Stimulated activated naive CD8-positive, alpha-beta T cell treated with anti-CD3 and anti-CD28 coated beads, Interleukin-15, Interleukin-2, amounts not matched to agents 100 U/mL and 50 U/mL, for 24 hours (primary cell): Measurements from ENCODE around the gene ANKIB1.
A peak's percentile ranks its signal among the peaks of the same experiment; 100 is the strongest.
"Not testable (repeated sequence)": the region's sequence is repeated elsewhere in the genome, so short reads cannot be mapped to it uniquely, and the experiment has no call there.

ENCODE experiments used
- ATAC-seq: fragments of 150-1000 bp; cut with Tn5 transposase; one replicate; pipeline ENCODE4 v1.10.0; 2021
- DNase-seq: peaks from one replicate; pipeline ENCODE4 v3.0.0; 2021

ANKIB1 gene

DNA sequence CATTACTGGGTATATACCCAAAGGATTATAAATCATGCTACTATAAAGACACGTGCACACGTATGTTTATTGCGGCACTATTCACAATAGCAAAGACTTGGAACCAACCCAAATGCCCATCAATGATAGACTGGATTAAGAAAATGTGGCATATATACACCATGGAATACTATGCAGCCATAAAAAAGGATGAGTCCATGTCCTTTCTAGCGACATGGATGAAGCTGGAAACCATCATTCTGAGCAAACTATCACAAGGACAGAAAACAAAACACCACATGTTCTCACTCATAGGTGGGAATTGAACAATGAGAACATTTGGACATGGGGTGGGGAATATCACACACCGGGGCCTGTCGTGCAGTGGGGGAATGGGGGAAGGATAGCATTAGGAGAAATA is 164.4 kb downstream of the ANKIB1 start:
- not testable (repeated sequence) for ATAC-seq

DNA sequence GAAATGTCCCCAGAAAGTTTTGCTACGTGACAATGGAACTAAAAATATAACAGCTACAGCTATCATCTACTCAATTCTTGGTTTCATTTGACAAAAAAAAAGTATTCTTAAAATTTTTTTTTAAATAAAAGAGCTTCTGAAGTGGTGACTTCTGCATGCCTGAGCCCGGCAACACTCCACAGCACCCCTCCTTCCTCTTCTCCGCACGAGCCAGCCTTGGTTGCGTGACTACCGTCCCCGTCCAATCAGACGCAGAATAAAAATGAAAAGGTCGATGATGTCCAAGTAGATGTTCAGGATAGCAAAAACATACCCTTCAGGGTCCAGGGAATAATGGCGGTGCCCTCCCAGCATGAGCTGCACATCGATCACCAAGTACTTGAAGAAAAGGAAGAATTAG is 167.0 kb downstream of the ANKIB1 start:
- no peak for DNase-seq
- no peak for ATAC-seq

More for the DNA sequence above, 164.4 kb downstream of the ANKIB1 start:
- DNase-seq, result not testable (repeated sequence)

DNA sequence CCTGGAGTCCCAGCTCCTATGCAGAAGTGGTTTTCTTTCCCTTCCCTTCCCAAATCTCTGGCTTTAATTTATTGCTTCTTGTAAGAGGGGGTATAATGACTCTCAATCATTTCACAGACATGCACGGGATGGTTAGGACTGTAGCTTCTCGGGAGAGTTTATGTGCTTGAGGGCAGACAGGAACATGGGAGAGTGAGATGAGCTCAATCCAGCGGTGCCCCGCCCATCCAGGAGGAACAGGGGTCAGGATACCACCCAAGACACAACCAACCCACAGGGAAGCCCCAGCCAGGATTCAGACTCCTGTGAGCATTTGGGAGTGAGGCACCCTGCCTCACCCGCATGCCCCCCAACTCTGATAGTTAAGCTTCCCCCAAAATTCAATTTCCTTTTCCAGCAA is 167.8 kb downstream of the ANKIB1 start:
- DNase-seq (no peak), ATAC-seq (no peak)

DNA sequence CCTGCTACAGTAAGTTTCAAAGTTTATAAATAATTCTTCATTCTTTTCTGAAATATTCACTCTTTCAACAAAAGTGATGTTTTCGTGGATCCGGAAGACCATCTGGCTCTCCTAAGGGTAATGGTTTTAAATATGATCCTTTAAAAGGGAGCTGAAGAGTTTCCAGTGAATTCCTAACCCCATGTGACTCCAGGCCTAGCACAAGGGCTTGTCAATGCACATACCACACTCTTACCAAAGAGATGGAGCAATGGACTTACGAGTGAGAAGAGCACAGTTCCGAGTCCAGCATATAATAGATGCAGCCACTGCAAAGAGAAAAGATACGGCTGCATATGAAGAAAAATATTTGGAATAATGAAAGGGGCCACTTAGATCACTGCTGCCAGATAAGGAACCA is 169.5 kb downstream of the ANKIB1 start:
- no peak for ATAC-seq
- no peak for DNase-seq

DNA sequence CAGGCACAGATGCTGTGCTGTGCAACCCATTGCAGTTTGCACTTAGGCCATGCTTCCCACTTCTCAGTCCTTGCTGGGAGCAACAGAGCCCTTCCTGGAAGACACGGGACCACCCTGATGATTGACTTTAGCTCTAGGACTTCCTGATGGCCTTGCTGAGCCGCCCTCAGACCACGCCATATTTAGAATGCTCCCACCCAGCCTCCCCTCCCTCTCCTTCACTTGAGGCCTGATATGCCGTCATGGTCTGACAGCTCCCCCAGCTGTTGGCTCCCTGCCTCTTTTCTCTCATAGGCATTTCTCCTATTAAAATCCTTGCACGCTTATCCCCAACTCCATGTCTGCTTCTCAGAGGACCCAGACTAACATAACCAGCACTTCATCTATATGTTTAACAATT is 172.1 kb downstream of the ANKIB1 start:
- no peak for DNase-seq
- no peak for ATAC-seq

DNA sequence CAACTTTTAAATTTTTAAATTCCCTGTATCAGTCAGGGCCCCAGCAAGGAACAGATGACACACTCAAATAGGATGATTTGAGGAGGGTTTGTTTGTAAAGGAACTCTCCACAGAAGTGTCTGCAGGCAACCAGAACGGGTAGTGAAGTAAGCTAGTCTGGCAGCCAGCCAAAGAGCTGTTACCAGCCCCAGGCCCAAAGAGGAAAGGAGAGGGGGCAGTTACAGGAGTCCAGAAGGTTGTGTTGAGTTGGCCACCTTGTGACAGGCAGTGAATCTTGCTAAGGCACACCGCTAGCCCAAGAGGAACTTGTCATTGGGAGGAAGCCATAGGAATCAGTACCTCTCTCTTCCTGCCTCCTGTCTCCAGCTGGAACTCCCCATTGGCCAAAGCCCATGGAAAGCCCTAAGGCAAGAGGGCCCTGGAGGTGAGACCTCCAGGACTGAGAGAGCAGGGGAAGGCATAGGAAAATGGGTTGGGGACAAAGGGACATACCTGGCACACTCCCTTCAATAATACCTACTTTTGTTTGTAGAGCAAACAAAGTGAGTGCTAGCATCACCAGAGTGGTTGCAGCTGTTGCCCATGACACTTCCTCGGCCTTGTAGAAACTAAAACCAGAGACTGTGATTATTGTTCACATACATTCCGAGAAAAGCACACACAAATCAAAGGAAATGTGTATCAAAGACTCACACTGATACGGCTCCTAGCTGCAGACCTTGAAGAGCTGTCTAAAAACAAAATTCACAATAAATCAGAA is 176.1 kb downstream of the ANKIB1 start:
- ATAC-seq, result no peak
- DNase-seq, result no peak

DNA sequence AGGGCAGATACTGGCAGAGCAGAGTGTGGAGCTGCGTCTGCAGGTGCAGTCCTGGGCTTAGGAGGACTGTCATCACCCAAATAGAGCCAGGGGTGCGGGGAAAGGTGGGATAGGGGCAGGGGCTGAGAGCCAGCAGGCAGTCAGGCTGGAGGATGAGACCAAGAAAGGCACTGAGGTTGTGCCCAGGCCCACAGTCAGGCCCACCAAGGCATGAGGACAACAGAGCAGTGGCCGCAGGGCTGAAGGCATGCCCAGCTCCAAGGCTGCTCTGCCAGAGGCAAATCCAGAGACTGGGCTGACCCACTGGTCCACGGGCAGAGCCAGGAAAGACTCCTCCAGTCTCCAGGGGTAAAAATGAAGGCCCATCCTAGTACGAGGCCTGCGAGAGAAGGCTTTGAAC is 177.2 kb downstream of the ANKIB1 start:
- DNase-seq, result no peak
- no peak for ATAC-seq

DNA sequence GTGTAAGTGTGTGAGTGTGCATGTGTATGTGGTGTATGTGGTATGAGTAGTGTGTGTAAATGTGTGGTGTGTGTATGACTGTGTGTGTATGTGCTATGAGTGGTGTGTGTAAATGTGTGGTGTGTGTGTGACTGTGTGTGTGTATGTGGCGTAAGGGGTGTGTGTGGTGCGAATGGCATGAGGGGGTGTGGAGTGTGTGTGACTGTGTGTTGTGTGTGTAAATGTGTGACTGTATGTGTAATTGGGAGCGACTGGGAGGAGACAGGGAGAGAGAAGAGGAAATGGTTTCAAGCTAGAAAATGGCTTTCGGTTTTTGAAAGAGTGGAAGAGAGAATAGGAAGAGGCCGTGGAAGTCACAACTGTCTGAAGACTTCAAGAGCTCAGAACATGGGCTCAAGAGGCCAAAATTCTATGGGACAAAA is 177.9 kb downstream of the ANKIB1 start:
- DNase-seq (no peak), ATAC-seq (no peak)

DNA sequence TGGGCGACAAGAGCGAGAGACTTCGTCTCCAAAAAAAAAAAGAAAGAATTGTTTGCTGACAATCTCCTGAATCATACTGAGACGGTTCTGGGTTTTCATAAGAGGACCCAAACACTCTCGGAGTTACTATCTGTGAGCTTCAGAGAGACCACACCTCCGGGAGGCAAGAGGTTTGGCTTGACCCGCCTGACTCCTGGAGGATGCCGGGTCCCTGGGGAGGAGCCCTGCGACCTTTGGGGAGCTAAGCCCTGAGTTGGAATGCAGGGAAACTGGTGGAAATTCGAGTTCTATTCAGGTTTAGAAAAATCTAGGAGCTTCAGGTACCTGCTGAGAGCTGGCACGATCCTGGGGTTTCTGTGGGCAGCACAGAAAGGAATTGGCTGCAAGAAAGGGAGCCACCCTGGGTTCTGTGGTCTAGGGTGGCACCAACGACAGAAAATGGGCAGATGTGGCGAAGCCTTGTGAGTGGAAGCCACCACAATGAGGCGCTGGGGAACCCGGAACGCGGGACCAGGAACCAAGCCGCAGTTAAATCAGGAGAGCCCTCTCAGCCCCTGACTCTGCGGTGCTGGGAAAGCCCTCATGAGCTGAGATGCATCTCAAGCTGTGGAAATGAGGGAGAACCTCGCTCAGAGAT is 179.7 kb downstream of the ANKIB1 start:
- DNase-seq (no peak), ATAC-seq (no peak)

DNA sequence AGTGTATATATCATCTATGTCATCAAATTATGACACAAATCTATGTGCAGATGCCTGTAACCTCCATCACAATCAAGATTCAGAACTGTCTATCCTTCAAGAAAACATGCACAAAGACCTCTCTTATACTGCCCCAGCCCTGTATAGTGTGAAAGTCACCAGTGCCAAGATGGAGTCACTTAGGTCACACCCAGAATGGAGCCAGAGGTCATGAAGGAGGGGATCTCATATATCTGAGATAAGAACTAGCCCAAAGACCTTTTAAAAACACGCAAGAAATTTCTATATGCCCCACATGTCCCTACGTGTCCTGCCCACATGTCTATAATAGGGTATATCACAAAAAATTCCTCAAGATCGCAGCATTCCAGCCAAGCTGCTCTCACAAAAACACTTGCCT is 181.4 kb downstream of the ANKIB1 start:
- ATAC-seq, result no peak
- no peak for DNase-seq

DNA sequence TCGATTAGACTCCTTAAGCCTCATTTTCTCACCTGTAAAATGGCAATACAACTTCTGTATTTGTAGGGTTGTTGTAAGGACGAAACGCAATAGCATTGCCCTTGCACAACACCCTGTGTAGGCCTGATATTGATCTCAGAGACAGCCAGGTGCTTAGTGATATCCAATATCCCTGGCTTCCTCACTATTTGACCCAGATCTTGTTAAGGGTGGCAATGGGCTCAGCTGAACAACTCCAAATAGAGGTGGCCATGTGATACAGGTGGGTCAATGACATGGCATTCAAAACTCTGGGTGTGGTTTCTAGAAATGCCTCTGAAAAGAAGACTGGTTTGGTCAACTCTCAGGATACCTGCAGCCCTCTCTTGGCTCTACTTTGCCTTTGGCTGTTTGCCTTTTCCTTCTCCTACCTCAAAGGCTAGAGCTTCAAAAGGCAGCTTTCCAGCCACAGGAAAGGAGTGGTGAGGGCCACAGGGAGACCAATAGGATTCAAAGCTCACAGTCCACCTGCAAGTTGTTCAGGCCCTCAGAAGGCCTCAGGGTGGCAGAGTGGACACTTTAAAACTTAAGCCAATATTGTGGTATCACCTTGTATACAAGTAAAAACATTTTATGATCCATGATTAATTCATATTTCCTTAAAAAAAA is 186.6 kb downstream of the ANKIB1 start:
- no peak for DNase-seq

DNA sequence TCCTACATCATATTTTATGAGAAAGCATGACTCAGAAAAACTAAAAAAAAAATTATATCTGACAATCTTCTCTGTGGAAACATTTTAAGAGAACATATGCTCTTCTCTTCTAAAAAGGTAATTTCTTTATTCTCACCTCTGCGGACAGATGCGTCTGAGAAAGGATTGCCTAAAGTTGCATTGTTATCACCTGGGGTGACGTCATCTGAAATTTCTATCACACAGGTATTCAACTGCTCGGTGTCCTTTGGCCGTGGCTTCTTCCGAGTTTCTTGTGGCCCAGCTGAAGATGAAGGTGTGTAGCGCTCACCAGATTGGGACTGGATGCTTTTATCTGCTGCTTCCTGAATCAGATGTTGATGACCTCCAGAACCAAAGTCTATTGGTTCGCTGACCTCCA is 187.2 kb downstream of the ANKIB1 start:
- DNase-seq (no peak), ATAC-seq (no peak)

More for the DNA sequence above, 186.6 kb downstream of the ANKIB1 start:
- no peak for ATAC-seq

DNA sequence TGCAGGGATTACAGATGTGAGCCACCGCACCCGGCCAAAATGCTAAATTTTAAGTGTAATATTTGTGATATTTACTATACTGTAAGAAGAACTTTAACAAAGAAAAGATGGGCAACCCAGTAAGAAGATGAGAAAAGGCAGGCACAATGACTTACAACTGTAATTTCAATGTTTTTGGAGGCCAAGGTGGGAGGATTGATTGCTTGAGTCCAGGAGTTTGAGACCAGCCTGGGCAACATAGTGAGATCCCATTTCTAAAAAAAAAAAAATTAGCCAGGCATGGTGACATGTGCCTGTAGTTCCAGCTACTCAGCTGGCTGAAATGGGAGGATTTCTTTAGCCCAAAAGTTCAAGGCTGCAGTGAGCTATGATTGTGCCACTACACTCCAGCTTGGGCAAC is 189.8 kb downstream of the ANKIB1 start:
- ATAC-seq, result no peak

DNA sequence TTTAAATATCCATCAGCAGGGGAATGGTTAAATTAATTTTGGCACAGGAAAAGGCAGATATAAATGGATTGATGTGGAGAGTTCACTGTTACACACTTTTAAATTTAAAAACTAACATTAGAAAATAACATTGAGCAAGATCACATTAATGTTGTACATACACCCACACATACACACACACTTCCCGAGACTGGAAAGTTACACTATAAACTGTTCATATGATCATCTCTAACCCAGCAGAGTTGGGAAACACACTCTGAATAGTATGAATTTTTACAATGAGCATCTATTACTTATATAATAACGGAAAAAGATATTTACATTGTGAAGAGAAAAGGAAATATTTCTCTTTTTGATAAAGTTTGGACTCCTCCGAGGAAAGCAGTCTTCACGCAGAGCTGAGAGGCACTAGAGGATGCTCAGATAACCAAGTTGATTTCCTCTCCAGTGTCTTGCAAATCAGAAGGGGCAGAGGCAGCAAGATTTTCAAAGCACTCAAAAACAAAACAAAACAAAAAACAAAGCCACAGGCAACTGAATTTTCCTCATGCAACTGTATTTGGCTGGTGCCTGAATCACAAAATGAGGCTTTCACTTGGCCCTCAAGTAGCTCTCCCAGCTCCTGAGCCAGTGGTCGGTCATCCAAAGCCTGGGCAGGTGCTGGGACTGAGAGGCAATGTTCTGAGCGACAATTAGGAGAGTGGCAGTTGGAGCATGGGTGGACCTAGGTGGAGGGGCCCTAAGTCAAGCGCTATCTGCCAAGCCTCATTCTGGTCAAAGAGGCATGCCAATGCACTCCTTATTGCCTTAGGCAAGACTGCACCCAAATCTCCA is 191.1 kb downstream of the ANKIB1 start:
- ATAC-seq (no peak), DNase-seq (no peak)

More for the DNA sequence above, 189.8 kb downstream of the ANKIB1 start:
- no peak for DNase-seq

DNA sequence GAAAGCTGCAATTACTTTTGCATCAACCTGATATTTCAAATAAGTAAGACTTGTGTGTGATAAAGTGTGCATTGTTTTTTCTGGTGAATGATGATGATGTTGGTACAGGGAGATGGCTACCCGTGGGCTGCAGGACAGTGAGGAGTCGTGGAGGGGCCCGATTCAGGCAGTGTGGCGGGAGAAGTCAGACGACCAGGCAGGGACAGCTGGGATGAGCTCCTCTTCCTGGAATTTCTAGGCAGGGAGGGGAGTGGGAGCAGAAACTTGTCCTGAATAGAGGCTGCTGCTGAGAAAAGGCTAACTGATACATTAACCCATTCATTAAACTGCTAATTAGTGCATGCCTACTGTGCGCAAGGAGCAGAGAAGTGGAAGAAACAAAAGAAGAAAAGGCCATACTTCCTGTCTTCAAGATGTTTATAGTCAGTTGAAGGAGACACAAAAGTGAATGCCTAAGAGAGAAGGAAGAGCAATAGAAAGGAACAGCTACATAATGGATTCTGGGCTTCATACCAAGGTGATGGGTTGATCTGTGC is 192.2 kb downstream of the ANKIB1 start:
- no peak for DNase-seq
- ATAC-seq, result no peak

DNA sequence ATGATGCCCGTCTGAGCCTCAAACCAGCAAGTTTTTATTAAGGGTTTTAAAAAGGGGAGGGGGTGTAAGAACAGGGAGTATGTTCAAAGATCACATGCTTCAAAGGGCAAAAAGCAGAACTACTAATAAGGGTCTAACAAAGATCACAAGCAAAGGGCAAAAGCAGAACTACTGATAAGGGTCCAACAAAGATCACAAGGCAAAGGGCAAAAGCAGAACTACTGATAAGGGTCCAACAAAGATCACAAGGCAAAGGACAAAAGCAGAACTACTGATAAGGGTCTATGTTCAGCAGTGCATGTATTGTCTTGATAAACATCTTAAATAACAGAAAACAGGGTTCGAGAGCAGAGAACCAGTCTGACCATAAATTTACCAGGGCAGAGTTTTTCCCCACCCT is 196.9 kb downstream of the ANKIB1 start:
- ATAC-seq, DNase-seq: not testable (repeated sequence)

DNA sequence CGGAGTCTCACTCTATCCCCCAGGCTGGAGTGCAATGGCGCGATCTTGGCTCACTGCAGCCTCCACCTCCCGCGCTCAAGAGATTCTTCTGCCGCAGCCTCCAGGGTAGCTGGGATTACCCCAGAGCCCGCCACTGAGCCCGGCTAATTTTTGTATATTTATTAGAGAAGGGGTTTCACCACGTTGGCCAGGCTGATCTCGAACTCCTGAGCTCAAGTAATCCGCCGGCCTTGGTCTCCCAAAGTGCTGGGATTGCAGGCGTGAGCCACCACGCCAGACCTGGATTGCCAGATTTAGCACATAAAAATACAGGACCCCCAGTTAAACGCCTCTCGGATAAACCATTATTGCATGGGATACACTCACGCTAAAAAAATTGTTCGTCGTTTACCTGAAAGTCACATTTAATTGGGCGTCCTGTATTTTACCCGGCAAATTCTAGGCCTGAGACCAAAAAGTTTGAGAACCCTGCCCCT is 201.1 kb downstream of the ANKIB1 start:
- no peak for ATAC-seq
- peak; percentile 16 for DNase-seq

DNA sequence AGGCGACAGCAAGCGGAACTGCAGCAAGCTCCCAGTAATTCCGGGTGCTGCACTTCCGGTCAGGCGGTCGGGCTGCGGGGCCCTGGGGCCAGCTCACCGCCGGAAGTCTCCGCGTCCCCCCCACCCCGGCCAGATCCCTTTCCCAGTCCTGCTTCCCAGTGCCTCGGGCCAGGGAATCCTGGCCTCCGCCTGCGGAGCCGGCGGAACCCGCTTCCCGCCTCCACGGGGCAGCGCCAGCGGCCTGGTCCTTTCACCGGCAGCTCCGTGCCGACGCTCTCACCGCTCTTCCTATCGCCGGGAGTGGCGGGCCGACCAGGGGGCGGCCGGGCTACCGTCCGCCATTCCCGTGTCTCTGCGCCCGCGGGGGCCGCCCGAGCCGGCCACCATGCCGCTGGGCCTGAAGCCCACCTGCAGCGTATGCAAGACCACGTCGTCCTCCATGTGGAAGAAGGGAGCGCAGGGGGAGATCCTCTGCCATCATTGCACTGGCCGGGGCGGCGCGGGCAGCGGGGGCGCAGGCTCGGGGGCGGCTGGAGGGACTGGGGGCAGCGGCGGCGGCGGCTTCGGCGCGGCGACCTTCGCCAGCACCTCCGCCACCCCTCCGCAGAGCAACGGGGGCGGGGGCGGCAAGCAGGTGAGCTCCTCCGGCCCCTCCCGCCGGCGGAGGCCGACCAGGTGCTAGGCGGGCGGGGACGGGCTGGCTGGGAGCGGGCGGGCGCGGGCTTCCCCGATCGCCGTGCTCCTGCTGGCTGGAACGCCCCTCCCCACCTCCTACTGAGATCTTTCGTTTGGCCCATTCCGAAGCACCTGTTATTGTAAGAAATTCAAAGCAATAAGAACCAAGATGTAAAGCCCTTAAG is 201.8 kb downstream of the ANKIB1 start, which contains the start of gene GATAD1:
Gene GATAD1 (plus strand): TSS at position 138 of the 860 bp plus-strand sequence. CDS start 248 bp downstream, at position 386.
- peak; percentile 89 for ATAC-seq
- DNase-seq, result peak; percentile 87

DNA sequence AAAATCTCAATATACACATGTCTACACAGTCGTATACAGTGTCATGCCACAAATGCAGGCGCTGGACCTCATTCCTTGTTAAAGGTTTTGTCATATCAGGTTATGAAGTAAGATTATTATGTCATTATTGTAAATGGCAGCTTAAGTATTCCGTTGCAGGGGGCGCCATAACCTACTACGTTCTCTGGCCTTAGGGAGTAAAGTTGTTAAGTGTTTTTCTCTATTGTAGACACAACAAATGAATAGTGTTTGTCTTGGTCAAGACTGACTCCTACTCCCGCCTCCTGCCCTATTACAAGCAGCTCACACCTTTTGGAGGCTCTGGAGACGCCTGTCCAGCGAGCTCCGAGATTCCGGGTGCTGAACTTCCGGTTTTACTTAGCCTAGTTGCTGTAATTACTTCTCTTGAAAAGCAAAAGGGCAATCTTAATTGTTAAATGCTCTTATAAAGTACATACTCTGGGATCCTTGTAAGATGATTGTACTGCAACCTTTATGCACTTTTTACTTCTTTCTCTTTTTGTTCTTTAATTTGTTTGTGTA is 202.5 kb downstream of the ANKIB1 start:
- DNase-seq (peak; percentile 55), ATAC-seq (peak; percentile 44)
